Muscle of arm (tissue), 12 donors: ENCODE results near the gene TGM2. TPM values are rescaled to one million over a fixed set of nuclear protein-coding genes. Genes with fewer than 3 reads are reported as not detected.

Experiments
- DNase-seq: peaks from one replicate; pipeline ENCODE4 v3.0.0-alpha.2; 2013
- polyA plus RNA-seq, 12 donors: library from polyadenylated mRNA; unstranded; fragments of 120-200 nt; gene quantifications; one replicate each; pipeline ENCODE4 v1.2.1, GENCODE V29; 2013; ENCODE audit not compliant: insufficient read length in 12 of 12

TGM2 gene
- polyA plus RNA-seq, 12 donors: 9.5 to 71.6 (median 12.8) TPM; not detected in 1

- DNase-seq: no peak
These were observed 36.3 kb upstream of the TGM2 start for GRCh38 chr20:38201356-38201755.

- DNase-seq: no peak
These were observed 35.6 kb upstream of the TGM2 start for GRCh38 chr20:38200646-38201045.

- no peak for DNase-seq
These were observed 34.7 kb upstream of the TGM2 start for GRCh38 chr20:38199501-38200390.

- no peak for DNase-seq
These were observed 33.3 kb upstream of the TGM2 start for GRCh38 chr20:38198238-38198861.

- no peak for DNase-seq
These were observed 32.5 kb upstream of the TGM2 start for GRCh38 chr20:38197619-38198018.

GRCh38 chr20:38197217-38197616, 32.1 kb upstream of the TGM2 start:
- no peak for DNase-seq

GRCh38 chr20:38196592-38196991, 31.5 kb upstream of the TGM2 start:
- DNase-seq: no peak

- DNase-seq: no peak
These were observed 31.0 kb upstream of the TGM2 start for GRCh38 chr20:38196076-38196475.

GRCh38 chr20:38195521-38195920, 30.5 kb upstream of the TGM2 start:
- DNase-seq: no peak

- DNase-seq: no peak
These were observed 30.0 kb upstream of the TGM2 start for GRCh38 chr20:38194971-38195504.

- no peak for DNase-seq
These were observed 28.6 kb upstream of the TGM2 start for GRCh38 chr20:38193586-38194105.

GRCh38 chr20:38192323-38192885, 27.3 kb upstream of the TGM2 start:
- DNase-seq: no peak

- DNase-seq: no peak
These were observed 26.6 kb upstream of the TGM2 start for GRCh38 chr20:38191654-38192053.

- no peak for DNase-seq
These were observed 25.9 kb upstream of the TGM2 start for GRCh38 chr20:38190936-38191371.

GRCh38 chr20:38190166-38190565, 25.1 kb upstream of the TGM2 start:
- no peak for DNase-seq

GRCh38 chr20:38187517-38187916, 22.4 kb upstream of the TGM2 start:
- DNase-seq: no peak

- DNase-seq: no peak
These were observed 21.7 kb upstream of the TGM2 start for GRCh38 chr20:38186788-38187221.

- DNase-seq: no peak
These were observed 19.0 kb upstream of the TGM2 start for GRCh38 chr20:38184101-38184500.

GRCh38 chr20:38181971-38182370, 16.9 kb upstream of the TGM2 start:
- DNase-seq: no peak

- DNase-seq: no peak
These were observed 16.2 kb upstream of the TGM2 start for GRCh38 chr20:38181207-38181801.

GRCh38 chr20:38180781-38181180, 15.7 kb upstream of the TGM2 start:
- no peak for DNase-seq

GRCh38 chr20:38179846-38180245, 14.8 kb upstream of the TGM2 start:
- DNase-seq: no peak
